GM12873 (cell line): ENCODE measurements around the gene OBSCN.

Source experiments
- CTCF ChIP-seq: IDR thresholded peaks from 2 replicates; pipeline ENCODE4 v1.5.1; 2012; ENCODE audit warnings: low read depth, mild to moderate bottlenecking, moderate library complexity, low read length, control low read depth; ENCODE audit not compliant: insufficient read depth; ENCODE audit errors: missing control alignments

Gene OBSCN

GRCh38 chr1:228336308-228337030, 128.6 kb downstream of the OBSCN start:
- no peak for TF ChIP-seq CTCF

GRCh38 chr1:228337031-228337564, 129.3 kb downstream of the OBSCN start:
- no peak for TF ChIP-seq CTCF

- no peak for TF ChIP-seq CTCF
Observed at GRCh38 chr1:228337711-228338520, 130.1 kb downstream of the OBSCN start.

- TF ChIP-seq CTCF, result no peak
Observed at GRCh38 chr1:228338521-228339051, 130.7 kb downstream of the OBSCN start.

GRCh38 chr1:228339059-228339704, 131.3 kb downstream of the OBSCN start:
- no peak for TF ChIP-seq CTCF

GRCh38 chr1:228339766-228340685, 132.2 kb downstream of the OBSCN start:
- no peak for TF ChIP-seq CTCF
